Mammary microvascular endothelial cell (primary cell): Measurements from ENCODE around the gene OXGR1. TPM values are rescaled to one million over a fixed set of nuclear protein-coding genes. Genes with fewer than 3 reads are reported as not detected.

Experiments
- total RNA-seq: library from RNA; depleted of rRNA; stranded (reverse); fragments of >200 nt; gene quantifications from 2 replicates; pipeline ENCODE4 v1.2.3, GENCODE V29; 2015

OXGR1 gene
- total RNA-seq, result not detected in 2 replicates

DNA sequence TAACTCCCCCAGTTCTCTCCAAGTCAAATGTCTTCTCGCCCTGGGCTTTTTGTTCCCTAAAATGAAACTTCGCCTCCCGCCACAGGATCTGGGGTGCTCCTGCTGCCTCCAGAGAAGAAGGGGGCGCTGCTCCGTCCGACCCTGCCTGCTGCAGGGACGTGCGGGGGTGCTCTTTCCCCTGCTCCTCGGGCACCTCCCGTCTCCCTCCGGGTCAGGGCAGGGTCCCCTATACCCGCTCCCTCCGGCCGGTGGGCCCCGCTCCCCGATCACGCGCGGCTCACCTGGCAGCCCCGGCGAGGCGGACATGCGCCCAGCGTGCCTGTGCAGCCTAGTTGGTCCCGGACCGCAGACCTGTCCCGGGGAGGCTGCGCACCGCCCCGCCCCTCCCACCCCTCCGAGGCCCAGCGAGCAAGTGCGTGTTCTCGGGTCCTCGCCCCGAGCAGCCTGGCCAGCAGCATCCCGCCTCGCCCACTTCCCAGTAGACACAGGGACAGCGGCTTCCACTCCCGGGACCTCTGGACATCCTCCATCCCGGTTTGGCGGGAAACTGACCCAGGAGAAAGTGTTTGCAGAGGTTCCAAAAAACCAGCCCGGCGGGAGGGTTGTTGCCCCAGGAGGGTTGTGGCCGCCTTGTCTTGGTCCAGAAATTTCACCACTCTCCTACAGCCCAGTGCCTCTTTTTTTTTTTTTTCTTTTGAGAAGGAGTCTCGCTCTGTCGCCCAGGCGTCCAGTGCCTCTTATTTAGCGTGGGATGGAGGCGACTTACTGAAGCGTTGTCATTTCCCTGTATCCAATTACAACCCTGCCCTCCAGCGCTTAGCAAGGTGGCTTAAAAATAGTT, at the start of gene OXGR1:
OXGR1 (minus strand) TSS at position 460 of the 841 bp plus-strand sequence. CDS start 6,717 bp downstream, outside the sequence.

Other genes starting within 250 kb of the OXGR1 start
- 85.8 and 89.8 TPM in 2 replicates for gene MBNL2, start 227.9 kb upstream of the OXGR1 start, total RNA-seq